Measurements from ENCODE around the gene AGBL4.

Gene AGBL4

GRCh38 chr1:48572134-48572533 lies 1451.6 kb downstream of the AGBL4 start:
- no peak overlapping the region for H3K27ac ChIP-seq
- no peak for TF ChIP-seq CTCF (conservative IDR thresholded peaks at IDR 0.05; ENCODE audit: low read depth)
- DNase-seq (ENCODE audit: low spot score) = no peak
- POLR2A ChIA-PET (ENCODE audit: low non-redundant PET) = no interaction called here
- CTCF ChIA-PET = interaction anchor here (0.6 kb wide), 1 partner anchor 83 kb away, joined by 3 read pairs; no protein-coding TSS in a partner anchor

- no peak for DNase-seq (ENCODE audit: low spot score)
- ChIA-PET POLR2A (ENCODE audit: low non-redundant PET) (no interaction called here), CTCF (interaction anchor here (0.6 kb wide), 1 partner anchor 83 kb away, joined by 3 read pairs; no protein-coding TSS in a partner anchor)
- H3K27ac ChIP-seq = no peak overlapping the region
- TF ChIP-seq CTCF (conservative IDR thresholded peaks at IDR 0.05; ENCODE audit: low read depth) = no peak
Measured at GRCh38 chr1:48571303-48571987, 1452.3 kb downstream of the AGBL4 start.

- TF ChIP-seq CTCF (conservative IDR thresholded peaks at IDR 0.05; ENCODE audit: low read depth) = no peak
- ChIA-PET CTCF (no interaction called here), POLR2A (ENCODE audit: low non-redundant PET) (no interaction called here)
- H3K27ac ChIP-seq = no peak overlapping the region
- no peak for DNase-seq (ENCODE audit: low spot score)
Measured at GRCh38 chr1:48570568-48570967, 1453.2 kb downstream of the AGBL4 start.

- no peak for TF ChIP-seq CTCF (conservative IDR thresholded peaks at IDR 0.05; ENCODE audit: low read depth)
- no peak for DNase-seq (ENCODE audit: low spot score)
- CTCF ChIA-PET = interaction anchor here (1.0 kb wide), 1 partner anchor 1765 kb away, joined by 3 read pairs; no protein-coding TSS in a partner anchor
- POLR2A ChIA-PET (ENCODE audit: low non-redundant PET) = no interaction called here
- H3K27ac ChIP-seq = no peak overlapping the region
Measured at GRCh38 chr1:48568501-48568900, 1455.3 kb downstream of the AGBL4 start.

- DNase-seq (ENCODE audit: low spot score) = no peak
- no peak for TF ChIP-seq CTCF (conservative IDR thresholded peaks at IDR 0.05; ENCODE audit: low read depth)
- ChIA-PET CTCF (no interaction called here), POLR2A (ENCODE audit: low non-redundant PET) (no interaction called here)
- no peak overlapping the region for H3K27ac ChIP-seq
Measured at GRCh38 chr1:48566492-48566891, 1457.3 kb downstream of the AGBL4 start.

GRCh38 chr1:48563021-48563420 lies 1460.7 kb downstream of the AGBL4 start:
- TF ChIP-seq CTCF (conservative IDR thresholded peaks at IDR 0.05; ENCODE audit: low read depth) = no peak
- no peak overlapping the region for H3K27ac ChIP-seq
- CTCF ChIA-PET = no interaction called here
- no peak for DNase-seq (ENCODE audit: low spot score)
- POLR2A ChIA-PET (ENCODE audit: low non-redundant PET) = no interaction called here

Data from RWPE1 (cell line).